ENCODE results near the gene UBE2J2. TPM values are rescaled to one million over a fixed set of nuclear protein-coding genes. Genes with fewer than 3 reads are reported as not detected.

UBE2J2 gene
- total and polyA plus RNA-seq, 2 of the 13 experiments (the other 11 are each of a cell fraction or from before 2014, with no cell fraction given), result 25.4 to 29.4 TPM

DNA sequence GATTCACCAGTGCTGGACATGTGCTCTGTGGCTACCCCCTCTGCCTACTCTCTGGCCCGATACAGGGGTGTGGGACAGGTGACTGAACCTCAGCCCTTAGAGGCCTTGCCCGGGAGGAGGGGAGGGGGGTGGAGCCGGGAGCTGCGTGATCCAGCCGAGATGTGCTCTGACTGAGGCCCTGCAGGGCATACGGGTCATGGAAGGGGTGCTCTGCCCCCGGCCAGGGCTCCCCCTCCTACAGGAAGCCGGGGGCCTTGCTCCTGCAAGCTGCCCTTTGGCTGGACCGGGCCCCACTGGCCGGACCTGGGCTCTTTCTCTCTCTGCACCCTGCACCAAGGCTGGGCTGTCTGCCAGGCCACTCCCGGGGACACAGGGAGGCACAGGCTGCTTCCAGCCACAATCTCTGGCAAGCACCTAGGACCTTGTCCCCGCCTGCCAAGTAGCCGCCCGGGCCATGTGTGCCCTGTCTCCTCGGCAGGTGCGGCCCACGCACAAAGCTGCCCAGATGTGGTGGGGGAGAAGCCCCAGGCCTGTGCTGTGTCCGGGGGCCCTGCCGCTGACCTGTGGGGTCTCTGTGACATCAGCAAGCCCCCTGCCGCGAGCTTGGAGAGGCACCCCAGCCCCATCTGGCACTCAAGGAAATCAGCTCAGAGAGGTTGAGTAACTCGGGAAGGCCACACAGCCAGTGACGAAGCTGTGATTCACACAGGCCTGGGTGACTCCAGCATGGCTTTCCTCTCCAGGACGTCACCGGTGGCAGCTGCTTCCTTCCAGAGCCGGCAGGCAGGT lies 8.1 kb upstream of the UBE2J2 start (continued):
- no peak for TF ChIP-seq PRDM15 (CRISPR knock-in tag; IDR thresholded peaks at IDR 0.05)
- TF ChIP-seq, protein P1, sequence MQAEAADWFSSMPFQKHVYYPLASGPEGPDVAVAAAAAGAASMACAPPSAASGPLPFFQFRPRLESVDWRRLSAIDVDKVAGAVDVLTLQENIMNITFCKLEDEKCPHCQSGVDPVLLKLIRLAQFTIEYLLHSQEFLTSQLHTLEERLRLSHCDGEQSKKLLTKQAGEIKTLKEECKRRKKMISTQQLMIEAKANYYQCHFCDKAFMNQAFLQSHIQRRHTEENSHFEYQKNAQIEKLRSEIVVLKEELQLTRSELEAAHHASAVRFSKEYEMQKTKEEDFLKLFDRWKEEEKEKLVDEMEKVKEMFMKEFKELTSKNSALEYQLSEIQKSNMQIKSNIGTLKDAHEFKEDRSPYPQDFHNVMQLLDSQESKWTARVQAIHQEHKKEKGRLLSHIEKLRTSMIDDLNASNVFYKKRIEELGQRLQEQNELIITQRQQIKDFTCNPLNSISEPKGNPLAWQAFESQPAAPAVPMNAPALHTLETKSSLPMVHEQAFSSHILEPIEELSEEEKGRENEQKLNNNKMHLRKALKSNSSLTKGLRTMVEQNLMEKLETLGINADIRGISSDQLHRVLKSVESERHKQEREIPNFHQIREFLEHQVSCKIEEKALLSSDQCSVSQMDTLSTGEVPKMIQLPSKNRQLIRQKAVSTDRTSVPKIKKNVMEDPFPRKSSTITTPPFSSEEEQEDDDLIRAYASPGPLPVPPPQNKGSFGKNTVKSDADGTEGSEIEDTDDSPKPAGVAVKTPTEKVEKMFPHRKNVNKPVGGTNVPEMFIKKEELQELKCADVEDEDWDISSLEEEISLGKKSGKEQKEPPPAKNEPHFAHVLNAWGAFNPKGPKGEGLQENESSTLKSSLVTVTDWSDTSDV (CRISPR knock-in tag; IDR thresholded peaks at IDR 0.05), result no peak
- no peak for TF ChIP-seq ASH2L (IDR thresholded peaks at IDR 0.05; ENCODE audit: insufficient read length, low read depth, low read length)
- TF ChIP-seq YEATS2 (CRISPR knock-in tag; IDR thresholded peaks at IDR 0.05; ENCODE audit: borderline replicate concordance), result no peak
- TF ChIP-seq POLR2G (IDR thresholded peaks at IDR 0.05; ENCODE audit: low read depth, low read length), result 0 out of 2 replicates have a peak, but pooled peaks have one; percentile 57
- TF ChIP-seq ZFP62 (CRISPR knock-in tag; IDR thresholded peaks at IDR 0.05), result 0 out of 2 replicates have a peak, but pooled peaks have one; percentile 31
- TF ChIP-seq U2AF1 (optimal IDR thresholded peaks at IDR 0.05; ENCODE audit: low read depth, low read length), result no peak
- peak; percentile 23; the same call in 1 of the 2 replicates for TF ChIP-seq PHF20 (CRISPR knock-in tag; IDR thresholded peaks at IDR 0.05)
- no peak; the same call in 1 of the 2 replicates for TF ChIP-seq NFYB (CRISPR knock-in tag; IDR thresholded peaks at IDR 0.05)
- no peak for TF ChIP-seq TRIM24 (CRISPR knock-in tag; IDR thresholded peaks at IDR 0.05)
- TF ChIP-seq ATM (IDR thresholded peaks at IDR 0.05; ENCODE audit: borderline replicate concordance), result no peak
- TF ChIP-seq ATAD3A (CRISPR knock-in tag; IDR thresholded peaks at IDR 0.05), result no peak
- TF ChIP-seq ZZZ3 (CRISPR knock-in tag; IDR thresholded peaks at IDR 0.05; ENCODE audit: borderline replicate concordance), result no peak
- TF ChIP-seq MXI1 (IDR thresholded peaks at IDR 0.05; ENCODE audit: borderline replicate concordance, low read depth, low read length), result 0 out of 3 replicates have a peak, but pooled peaks have one; percentile 20
- TF ChIP-seq, protein P2, sequence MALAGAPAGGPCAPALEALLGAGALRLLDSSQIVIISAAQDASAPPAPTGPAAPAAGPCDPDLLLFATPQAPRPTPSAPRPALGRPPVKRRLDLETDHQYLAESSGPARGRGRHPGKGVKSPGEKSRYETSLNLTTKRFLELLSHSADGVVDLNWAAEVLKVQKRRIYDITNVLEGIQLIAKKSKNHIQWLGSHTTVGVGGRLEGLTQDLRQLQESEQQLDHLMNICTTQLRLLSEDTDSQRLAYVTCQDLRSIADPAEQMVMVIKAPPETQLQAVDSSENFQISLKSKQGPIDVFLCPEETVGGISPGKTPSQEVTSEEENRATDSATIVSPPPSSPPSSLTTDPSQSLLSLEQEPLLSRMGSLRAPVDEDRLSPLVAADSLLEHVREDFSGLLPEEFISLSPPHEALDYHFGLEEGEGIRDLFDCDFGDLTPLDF (CRISPR knock-in tag; IDR thresholded peaks at IDR 0.05), result no peak
- TF ChIP-seq, protein P3, sequence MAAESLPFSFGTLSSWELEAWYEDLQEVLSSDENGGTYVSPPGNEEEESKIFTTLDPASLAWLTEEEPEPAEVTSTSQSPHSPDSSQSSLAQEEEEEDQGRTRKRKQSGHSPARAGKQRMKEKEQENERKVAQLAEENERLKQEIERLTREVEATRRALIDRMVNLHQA (CRISPR knock-in tag; IDR thresholded peaks at IDR 0.05), result no peak
- no peak for TF ChIP-seq ZNF766 (CRISPR knock-in tag; IDR thresholded peaks at IDR 0.05; ENCODE audit: borderline replicate concordance)
- TF ChIP-seq KMT2B (CRISPR knock-in tag; IDR thresholded peaks at IDR 0.05), result no peak
- TF ChIP-seq ZNF121 (CRISPR knock-in tag; IDR thresholded peaks at IDR 0.05), result peak; percentile 70

All from HepG2 (cell line).